NCI-H526 treated with DMSO at 0.1 percent for 48 hours (cell line): ENCODE measurements around the gene LYRM4.
A peak's percentile ranks its signal among the peaks of the same experiment; 100 is the strongest.

Experiments
- DNase-seq: peaks from one replicate; lab custom pipeline; 2025; lab: John Stamatoyannopoulos, UW

LYRM4 gene

GRCh38 chr6:5173810-5174209 is 86.9 kb downstream of the LYRM4 start:
- DNase-seq: no peak

DNA sequence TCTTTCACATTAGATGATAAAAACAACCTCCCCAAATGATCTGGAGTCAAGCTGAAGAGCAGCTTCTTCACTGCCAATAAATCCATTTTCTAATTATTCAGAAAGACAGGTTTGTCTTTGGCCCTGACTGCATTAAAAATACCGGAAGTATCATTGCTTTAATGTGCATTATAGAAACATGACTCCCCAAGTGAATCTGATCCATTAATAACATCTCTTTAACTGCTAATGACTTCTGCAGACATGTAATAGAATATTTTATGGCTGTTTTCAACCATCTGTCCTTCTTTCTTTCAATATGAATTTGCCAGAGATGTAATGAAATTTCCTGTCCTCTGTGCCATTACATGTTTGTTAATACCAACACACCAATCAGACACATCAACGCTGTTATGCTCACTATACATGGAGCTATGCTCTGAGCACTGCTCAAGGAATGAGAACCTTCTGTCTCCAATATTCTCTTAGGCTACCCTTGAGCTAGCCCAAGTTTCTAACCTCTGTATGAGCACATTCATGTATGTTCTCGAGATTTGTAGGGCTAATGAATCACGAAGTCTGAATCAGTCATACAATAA is 87.8 kb downstream of the LYRM4 start:
- no peak for DNase-seq

GRCh38 chr6:5172041-5172653 is 88.6 kb downstream of the LYRM4 start:
- no peak for DNase-seq

DNA sequence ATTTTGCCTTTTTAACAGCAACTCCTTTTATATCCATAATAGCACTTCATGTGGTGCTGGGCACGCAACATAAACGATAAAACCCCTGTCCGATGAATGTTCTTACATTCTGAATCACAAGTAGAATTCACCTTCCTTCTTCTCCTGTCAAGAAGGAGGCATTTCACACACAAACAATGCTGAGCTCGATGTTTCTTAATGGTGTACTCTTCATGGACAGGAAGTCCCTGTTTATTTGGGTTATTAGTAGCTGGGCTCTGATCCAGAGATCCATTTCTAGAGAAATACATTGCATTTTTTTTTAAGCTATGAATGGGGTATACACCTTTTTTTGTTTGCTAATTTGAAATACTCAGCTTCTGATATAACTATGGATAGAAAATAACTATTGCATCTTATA is 93.2 kb downstream of the LYRM4 start:
- DNase-seq: no peak

DNA sequence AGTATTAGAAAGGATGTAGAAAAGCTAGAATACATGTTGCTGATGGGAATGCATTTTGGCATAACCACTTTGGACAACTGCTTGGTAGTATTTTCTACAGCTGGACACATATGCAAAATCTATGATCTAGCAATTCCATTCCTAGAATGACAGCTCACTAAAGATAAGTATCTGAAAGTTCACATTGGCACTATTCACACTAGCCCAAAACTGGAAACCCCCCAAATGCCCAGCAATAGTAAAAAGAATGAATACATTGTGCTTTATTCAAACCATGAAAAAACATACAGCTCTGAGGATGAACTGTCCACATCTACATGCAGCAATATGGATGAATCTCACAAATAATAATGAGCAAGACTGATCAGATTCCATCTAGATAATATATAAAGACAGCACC is 96.7 kb downstream of the LYRM4 start:
- no peak for DNase-seq

DNA sequence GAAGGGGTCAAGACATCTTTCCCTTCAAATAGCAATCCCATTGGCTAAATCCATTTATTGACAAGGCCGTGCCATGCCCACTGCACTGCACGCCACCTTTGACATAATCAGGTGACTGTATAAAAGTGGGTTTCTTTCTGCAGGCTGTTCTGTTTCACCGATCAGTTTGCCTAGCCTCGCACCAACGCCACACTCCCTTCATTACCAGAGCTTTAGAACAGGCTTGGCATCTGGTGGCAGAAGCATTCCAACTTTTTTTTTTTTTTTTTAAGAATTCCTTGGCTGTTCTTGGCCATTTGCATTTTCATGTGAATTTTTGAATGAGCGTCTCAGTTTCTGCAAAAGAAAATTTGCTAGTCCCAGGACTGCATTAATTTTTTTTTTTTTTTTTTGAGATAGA is 97.5 kb downstream of the LYRM4 start:
- DNase-seq: no peak

GRCh38 chr6:5162355-5162754 is 98.4 kb downstream of the LYRM4 start:
- no peak for DNase-seq

- DNase-seq: no peak
Observed at GRCh38 chr6:5160206-5160605, 100.5 kb downstream of the LYRM4 start.

DNA sequence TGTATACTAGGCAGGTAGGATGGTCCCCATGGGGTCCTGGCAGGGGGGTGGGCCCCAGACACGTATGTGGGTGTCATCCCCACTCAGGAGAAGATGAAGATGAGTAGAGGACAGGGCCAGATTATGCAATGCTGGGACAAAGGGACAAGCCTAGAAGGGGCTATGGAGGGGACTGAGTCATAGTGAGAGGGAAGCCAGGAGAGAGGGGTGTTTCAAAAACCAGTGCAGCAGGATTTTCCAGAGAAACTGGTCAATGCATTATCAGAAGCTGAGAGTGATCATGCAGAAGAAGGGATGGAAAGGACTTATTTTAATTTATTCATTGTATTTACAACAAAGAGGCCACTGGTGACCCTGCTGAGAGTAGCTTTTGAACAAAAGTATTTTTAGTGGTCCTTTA is 101.6 kb downstream of the LYRM4 start:
- DNase-seq: no peak

DNA sequence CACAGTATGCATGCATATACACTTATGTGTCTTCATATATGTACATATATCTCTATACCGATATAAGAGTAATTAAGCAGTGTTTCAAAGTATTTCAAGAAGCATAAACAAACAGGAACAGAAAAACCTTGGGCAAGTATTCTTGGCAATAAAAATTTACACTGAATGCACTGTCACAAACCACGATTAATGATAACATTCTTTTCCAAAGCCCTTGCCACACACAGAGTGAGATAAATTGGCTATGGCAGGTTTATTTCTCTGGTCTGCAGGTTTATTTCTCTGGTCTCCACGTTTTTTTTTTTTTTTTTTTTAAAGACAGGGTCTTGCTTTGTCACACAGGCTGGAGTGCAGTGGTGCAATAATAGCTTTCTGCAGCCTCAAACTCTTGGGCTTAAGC is 102.6 kb downstream of the LYRM4 start:
- no peak for DNase-seq

DNA sequence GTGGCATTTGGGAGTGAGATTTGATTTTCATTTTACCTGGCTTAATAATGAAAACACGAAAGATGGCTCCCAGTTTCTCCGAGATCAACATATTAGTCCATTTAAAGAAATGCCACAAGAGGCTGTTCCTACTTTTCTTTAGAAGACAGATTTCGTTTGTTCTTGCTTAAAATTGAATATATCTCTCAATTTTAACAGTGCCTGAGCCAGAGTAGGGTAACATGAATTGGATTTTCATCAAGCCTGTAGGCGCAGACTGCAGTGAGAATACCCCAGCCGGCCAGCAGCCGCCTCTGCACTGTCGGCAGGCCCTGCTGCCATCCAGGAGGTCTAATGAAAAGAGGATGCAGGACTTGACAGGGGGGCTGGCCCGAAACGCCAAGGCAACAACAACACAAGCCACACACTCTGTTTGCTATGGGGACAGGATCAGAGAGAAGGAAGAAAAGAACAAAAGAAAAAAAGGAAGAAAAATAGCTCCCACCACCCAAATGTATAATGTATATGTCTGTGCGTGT is 103.1 kb downstream of the LYRM4 start:
- DNase-seq: no peak

GRCh38 chr6:5156627-5157026 is 104.1 kb downstream of the LYRM4 start:
- no peak for DNase-seq

- DNase-seq: no peak
Observed at GRCh38 chr6:5155906-5156305, 104.8 kb downstream of the LYRM4 start.

DNA sequence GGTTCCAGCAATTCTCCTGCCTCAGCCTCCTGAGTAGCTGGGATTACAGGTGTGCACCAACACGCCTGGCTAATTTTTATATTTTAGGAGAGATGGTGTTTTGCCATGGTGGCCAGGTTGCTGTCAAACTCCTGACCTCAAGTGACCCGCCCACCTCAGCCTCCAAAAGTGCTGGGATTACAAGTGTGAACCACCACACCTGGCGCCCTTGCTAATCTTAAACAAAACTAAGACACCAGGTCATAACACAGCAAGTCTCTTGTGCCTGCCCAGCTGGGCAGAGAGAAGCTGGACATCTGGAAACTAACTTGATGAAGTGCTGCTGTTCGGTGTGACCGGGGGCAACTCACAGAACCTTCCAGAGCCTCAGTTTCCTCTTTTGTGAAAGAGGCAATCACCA is 107.6 kb downstream of the LYRM4 start:
- no peak for DNase-seq

DNA sequence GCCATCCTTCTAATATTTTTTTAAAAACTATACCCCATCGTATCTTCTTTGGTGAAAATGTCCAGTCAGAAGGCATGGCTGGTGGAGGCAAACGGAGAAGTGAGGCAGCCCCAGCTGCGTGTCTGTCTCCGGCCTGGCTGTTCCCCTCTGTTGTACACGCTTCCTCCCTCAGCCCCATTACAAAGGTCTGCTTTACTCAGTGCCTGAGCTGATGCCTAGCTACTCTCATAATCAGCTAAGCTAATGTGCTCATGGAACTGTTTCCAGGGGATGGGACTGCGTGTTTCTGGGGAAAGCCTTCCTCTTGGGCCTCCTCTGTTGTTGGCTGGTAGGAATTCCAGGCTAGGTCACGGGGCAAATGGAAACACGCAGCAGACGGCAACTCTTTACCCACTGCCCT is 108.3 kb downstream of the LYRM4 start:
- DNase-seq: no peak

GRCh38 chr6:5151955-5152401 is 108.8 kb downstream of the LYRM4 start:
- no peak for DNase-seq

GRCh38 chr6:5151360-5151954 is 109.3 kb downstream of the LYRM4 start:
- DNase-seq: no peak

DNA sequence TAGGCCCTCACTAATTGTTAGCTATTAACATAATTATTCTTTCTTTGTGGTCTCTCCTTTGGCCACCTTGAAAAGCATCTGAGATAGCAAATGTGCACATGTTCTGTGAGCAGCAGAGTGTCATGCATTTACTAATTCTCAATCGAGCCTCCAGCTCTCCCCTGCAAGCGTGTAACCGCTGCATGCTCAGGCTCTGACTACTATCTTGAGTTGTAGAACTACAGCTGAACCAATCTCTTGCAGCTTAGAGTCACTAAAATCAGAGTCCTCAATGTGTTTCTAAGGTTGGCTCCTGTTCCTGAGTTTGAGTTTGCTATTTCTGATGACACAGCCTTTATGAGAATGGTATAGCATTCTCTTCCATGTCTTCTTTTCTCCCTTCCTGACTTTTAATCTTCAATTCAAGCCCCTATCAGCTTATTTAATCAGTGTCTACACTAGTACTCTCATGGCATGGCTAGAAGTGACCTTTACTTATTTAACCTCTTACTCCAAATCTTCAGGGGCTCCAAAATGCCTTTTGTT is 110.1 kb downstream of the LYRM4 start:
- no peak for DNase-seq

DNA sequence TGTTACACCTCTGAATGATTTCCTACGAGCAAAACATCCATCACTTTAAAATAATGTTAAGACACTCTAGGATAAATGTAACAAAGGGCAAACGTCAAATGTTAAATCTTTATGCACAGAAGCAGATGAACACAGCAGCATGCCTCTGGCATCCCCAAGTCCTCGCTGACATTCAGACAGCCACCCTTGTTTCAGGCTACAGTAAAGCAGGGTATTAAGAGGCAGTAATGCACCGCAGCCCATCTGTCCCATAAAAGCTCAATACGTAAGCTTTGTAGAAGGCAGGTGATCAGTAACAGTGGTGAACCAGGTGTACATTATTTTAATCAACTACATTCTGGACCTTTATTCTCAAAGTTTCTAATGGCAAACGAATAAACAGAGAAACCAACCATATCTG is 110.9 kb downstream of the LYRM4 start:
- DNase-seq: no peak

DNA sequence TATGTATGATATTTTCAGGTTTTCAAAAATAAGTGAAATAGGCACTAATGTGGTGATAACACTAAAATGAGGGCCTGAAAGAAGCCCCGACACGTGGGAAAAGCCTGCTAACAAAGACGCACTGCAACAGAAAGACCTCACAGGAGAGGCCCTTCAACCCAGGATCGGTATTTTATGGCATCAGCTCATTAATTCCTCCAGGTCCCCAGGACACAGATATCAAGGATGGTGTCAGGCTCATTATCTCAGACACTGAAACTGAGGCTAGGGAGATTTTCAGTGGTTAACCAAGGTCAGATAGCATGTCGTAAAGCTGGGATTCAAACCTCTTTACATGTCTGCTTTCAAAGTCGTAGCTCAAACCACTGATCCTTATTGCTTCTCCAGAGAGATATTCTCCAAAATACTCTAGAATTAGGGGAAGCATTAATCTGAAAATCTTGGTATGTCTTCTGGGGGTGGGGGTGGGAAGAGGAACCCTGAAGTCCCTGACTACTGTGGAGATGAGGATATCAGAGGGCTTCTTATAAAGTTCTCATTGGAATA is 111.5 kb downstream of the LYRM4 start:
- no peak for DNase-seq

DNA sequence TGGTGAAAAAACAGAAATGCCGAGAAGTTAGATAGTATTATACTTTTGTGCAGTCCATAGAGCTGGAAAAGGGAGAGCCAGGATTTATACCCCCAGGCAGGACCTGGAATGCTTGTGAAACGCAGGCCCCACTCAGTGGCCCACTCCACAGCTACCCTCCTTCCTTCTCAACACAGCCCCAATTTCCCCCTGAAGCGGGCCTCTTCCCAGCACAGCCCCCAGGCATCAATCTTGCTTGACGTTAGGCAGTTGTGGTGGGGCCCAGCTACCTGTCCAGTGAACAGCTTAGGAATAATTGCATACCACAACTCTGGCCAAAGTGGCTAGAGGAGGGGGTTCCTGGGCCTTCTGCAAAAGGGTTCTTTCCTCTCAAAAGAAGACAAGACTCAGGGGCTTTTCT is 114.4 kb downstream of the LYRM4 start:
- DNase-seq: no peak

- peak; percentile 61 for DNase-seq
Observed at GRCh38 chr6:5143634-5144311, 117.0 kb downstream of the LYRM4 start.

GRCh38 chr6:5142915-5143314 is 117.8 kb downstream of the LYRM4 start:
- no peak for DNase-seq
